Sigmoid colon (tissue), 3 donors: ENCODE data around the gene FGFR4.

Experiments
- CTCF ChIP-seq, 4 experiments: fragments of 450-650 bp in 3 of 4; fragments of 200-600 bp in 1 of 4; IDR thresholded peaks; one replicate each; pipeline ENCODE4 v1.5.1; 2016 to 2019; ENCODE audit warnings: antibody characterized with exemption in 4 of 4, mild to moderate bottlenecking in 3 of 4, moderate library complexity in 2 of 4
- POLR2A ChIP-seq, 2 donors: fragments of 450-650 bp; IDR thresholded peaks; one replicate each; pipeline ENCODE4 v1.6.1; 2016; ENCODE audit warnings: antibody characterized with exemption in 2 of 2, mild to moderate bottlenecking in 2 of 2, moderate library complexity in 2 of 2

- TF ChIP-seq CTCF (IDR thresholded peaks at IDR 0.05): no peak
- no peak for TF ChIP-seq POLR2A (IDR thresholded peaks at IDR 0.05)
Observed at GRCh38 chr5:177131019-177131320, 44.3 kb downstream of the FGFR4 start.
